SH-SY5Y (cell line): ENCODE data around the gene ARX.

Source experiments
- GATA2 ChIP-seq: IDR thresholded peaks from 2 replicates; pipeline ENCODE4 v1.6.1; 2011; ENCODE audit warnings: mild to moderate bottlenecking, low read depth, low read length
- GATA3 ChIP-seq: IDR thresholded peaks from 2 replicates; pipeline ENCODE4 v1.6.1; 2011; ENCODE audit warnings: low read depth, mild to moderate bottlenecking, low read length, moderate library complexity

DNA sequence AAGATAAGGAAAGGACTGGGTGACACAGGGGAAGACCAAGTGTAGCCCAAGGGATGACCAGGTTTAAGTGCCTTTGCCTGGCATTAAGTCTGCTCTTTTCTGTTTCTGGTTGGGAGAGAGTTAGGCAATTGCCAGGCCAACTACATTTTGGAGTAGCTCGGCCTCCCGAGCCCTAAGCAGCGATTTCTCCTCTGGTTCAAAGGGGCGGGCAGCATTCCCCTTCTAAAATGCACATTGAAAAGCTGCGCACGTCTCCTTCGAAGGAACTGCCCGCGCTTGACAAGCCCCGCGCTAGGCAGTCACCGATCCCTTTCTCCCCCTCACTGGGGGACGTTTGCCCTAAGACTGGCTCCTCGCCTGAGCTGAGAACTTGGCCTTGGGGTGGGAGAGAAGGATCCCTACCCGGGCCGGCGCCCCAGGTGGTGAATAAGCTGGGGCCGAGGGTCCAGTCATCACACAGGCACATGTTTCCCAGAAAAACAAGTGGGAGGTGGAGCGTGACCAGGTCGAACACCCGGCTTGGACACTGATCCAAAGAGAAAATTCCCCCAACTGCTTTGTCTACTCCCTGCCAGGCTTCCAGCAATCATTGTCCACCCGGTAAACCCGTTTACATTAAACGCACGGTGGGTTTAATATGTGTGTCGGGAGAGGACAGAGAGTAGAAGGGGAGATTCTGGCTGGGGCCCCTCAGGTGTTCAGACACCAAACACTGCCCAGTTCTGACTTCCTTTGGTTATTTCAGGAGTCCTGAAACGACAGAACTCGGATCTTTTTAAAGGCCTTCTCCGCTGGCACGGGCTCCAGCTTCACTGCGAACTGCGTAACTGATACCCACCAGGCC lies 4.0 kb downstream of the ARX start:
- TF ChIP-seq GATA2, result no peak
- no peak for TF ChIP-seq GATA3
